ENCODE data around the gene XYLT1. TPM values are rescaled to one million over a fixed set of nuclear protein-coding genes. Genes with fewer than 3 reads are reported as not detected.

The XYLT1 gene
- total and polyA plus RNA-seq, 2 of the 4 experiments (the other 2 are of a cell fraction) = 9.0 to 12.7 TPM

GRCh38 chr16:17145029-17145428 lies 325.7 kb downstream of the XYLT1 start:
- no peaks in the 10 kb centered on the region for H3K27me3 ChIP-seq (ENCODE audit: control insufficient read depth, insufficient read depth, low read length)
- ChIA-PET CTCF (no interaction called here), POLR2A (ENCODE audit: unreplicated experiment) (no interaction called here)
- no peaks in the 10 kb centered on the region for H3K4me1 ChIP-seq (ENCODE audit: control insufficient read depth, insufficient read depth, low read length)
- 0 out of 2 replicates have a peak, but pooled peaks cover 4% of the 10 kb centered on the region for H4K20me1 ChIP-seq (ENCODE audit: insufficient read depth, low read length)
- H3K27ac ChIP-seq (ENCODE audit: insufficient read depth, low read length) = no peak overlapping the region
- DNase-seq (no peak), ATAC-seq (ENCODE audit: low read depth) (no peak)
- intact Hi-C loops (cut with micrococcal nuclease) = no loop called here
- no peak overlapping the region for H3K4me3 ChIP-seq (ENCODE audit: insufficient read depth, low read depth, low read length)
- H2BK20ac ChIP-seq (ENCODE audit: low read depth, low read length) = no peak overlapping the region
- H2AK5ac ChIP-seq (ENCODE audit: low read depth, low read length) = no peak overlapping the region
- dilution Hi-C loops (cut with HindIII; ENCODE audit: low sequenced_read_pairs, unreplicated experiment) = no loop called here
- H3K18ac ChIP-seq (ENCODE audit: low read depth, low read length) = no peak overlapping the region
- no peak overlapping the region for H4K5ac ChIP-seq (ENCODE audit: low read depth, low read length)
- no peak overlapping the region for H2BK15ac ChIP-seq (ENCODE audit: low read depth, low read length)
- H3K56ac ChIP-seq (ENCODE audit: extremely low read depth, insufficient read depth, low read length) = no peak overlapping the region
- H3K9me3 ChIP-seq (ENCODE audit: control insufficient read depth, insufficient read depth, low read length) = no peaks in the 10 kb centered on the region
- in situ Hi-C loops (cut with MboI; ENCODE audit: low sequenced_read_pairs) = no loop called here
- no peak overlapping the region for H3K4me2 ChIP-seq (ENCODE audit: low read depth, low read length)
- TF ChIP-seq POLR2A (IDR thresholded peaks at IDR 0.05; ENCODE audit: low read depth, low read length) (no peak), NFE2L2 (IDR thresholded peaks at IDR 0.05; ENCODE audit: low read depth, low read length) (no peak), MXI1 (IDR thresholded peaks at IDR 0.05; ENCODE audit: borderline replicate concordance, low read depth, low read length) (no peak), RAD21 (IDR thresholded peaks at IDR 0.05; ENCODE audit: low read length) (no peak), MAZ (IDR thresholded peaks at IDR 0.05; ENCODE audit: borderline replicate concordance, low read depth, low read length) (no peak), FOS (IDR thresholded peaks at IDR 0.05; ENCODE audit: low read depth, low read length) (no peak), CEBPB (IDR thresholded peaks at IDR 0.05; ENCODE audit: low read depth, low read length) (no peak), RFX5 (IDR thresholded peaks at IDR 0.05; ENCODE audit: low read depth, low read length) (no peak)
- no peak overlapping the region for H3K23ac ChIP-seq (ENCODE audit: low read depth, low read length)
- no peak overlapping the region for H2BK120ac ChIP-seq (ENCODE audit: low read depth, low read length)
- no peak overlapping the region for H4K91ac ChIP-seq (ENCODE audit: insufficient read depth, low read depth, low read length)
- H3K4ac ChIP-seq (ENCODE audit: low read depth, low read length) = no peak overlapping the region
- no peak overlapping the region for H4K8ac ChIP-seq (ENCODE audit: low read depth in 2 of 2, low read length in 2 of 2)
- no peak overlapping the region for H2AFZ ChIP-seq (replicated peaks; ENCODE audit: low read length, poor library complexity)
- no peaks in the 10 kb centered on the region for H3K36me3 ChIP-seq (ENCODE audit: control insufficient read depth, insufficient read depth, low read length)
- H3K9me1 ChIP-seq (ENCODE audit: insufficient read depth, low read length) = 0 out of 2 replicates have a peak, but pooled peaks cover 5% of the 10 kb centered on the region
- peaks cover 0 to 3% of the 10 kb centered on the region in 2 experiments; a peak in 3 of 4 replicates for H3K79me1 ChIP-seq (ENCODE audit: low read depth in 1 of 2, low read length in 2 of 2)
- H2BK5ac ChIP-seq (ENCODE audit: low read depth, low read length, poor library complexity, severe bottlenecking) = no peak overlapping the region
- no TSS peak for BruUV-seq (replicated peaks)
- H2AK9ac ChIP-seq (replicated peaks; ENCODE audit: low read depth, low read length, poor library complexity) = no peak overlapping the region
- no peak overlapping the region for H3K14ac ChIP-seq (replicated peaks; ENCODE audit: low read depth, low read length)
- 100% methylated on average over 1 of the region's 2 CpGs; no CpG with 5 or more reads in 1 of the 2 experiments for WGBS, 2 experiments (ENCODE audit: extremely low coverage in 2 of 2, insufficient read length in 1 of 2)
- H3K9ac ChIP-seq (ENCODE audit: low read depth, low read length) = no peak overlapping the region
